IMR-90 (cell line): ENCODE data around the gene HMGXB3. TPM values are rescaled to one million over a fixed set of nuclear protein-coding genes. Genes with fewer than 3 reads are reported as not detected.

ENCODE experiments used
- ATAC-seq: fragments of 200-7000 bp; cut with Tn5 transposase; 2 replicates; pipeline ENCODE4 v1.9.1; 2020; ENCODE audit warnings: low read depth, mild to moderate bottlenecking, moderate library complexity
- BruUV-seq: library from RNA; stranded (reverse); fragments of 400-500 nt; replicated peaks from 2 replicates; lab custom pipeline; 2021; lab: Mats Ljungman, UMichigan
- CTCF ChIA-PET: fragments of 300-600 bp; formaldehyde crosslinking; extraction: SDS; loops from one replicate; lab custom pipeline; 2021; ENCODE audit warnings: antibody characterized with exemption; lab: Yijun Ruan, JAX
- POLR2A ChIA-PET: fragments of 300-600 bp; sonication (Branson Sonifier 250); formaldehyde crosslinking; loops from one replicate; lab custom pipeline; 2022; ENCODE audit warnings: antibody characterized with exemption; ENCODE audit not compliant: unreplicated experiment; lab: Charles Lee
- DNase-seq: peaks from one replicate; pipeline ENCODE4 v3.0.0; 2013
- H2AFZ ChIP-seq: replicated peaks from 2 replicates; pipeline ENCODE3; 2013; ENCODE audit warnings: low read length, mild to moderate bottlenecking; ENCODE audit not compliant: poor library complexity
- H2AK5ac ChIP-seq: 2 replicates; pipeline ENCODE4 v1.6.1; 2013; ENCODE audit warnings: low read depth, low read length, inconsistent platforms
- H2AK9ac ChIP-seq: replicated peaks from 2 replicates; pipeline ENCODE3; 2013; ENCODE audit warnings: mild to moderate bottlenecking, low read depth, low read length, moderate library complexity; ENCODE audit not compliant: poor library complexity
- H2BK120ac ChIP-seq: 2 replicates; pipeline ENCODE4 v1.6.1; 2013; ENCODE audit warnings: low read depth, low read length, inconsistent platforms
- H2BK15ac ChIP-seq: 3 replicates; pipeline ENCODE4 v1.6.1; 2013; ENCODE audit warnings: low read depth, low read length, inconsistent platforms
- H2BK20ac ChIP-seq: 2 replicates; pipeline ENCODE4 v1.6.1; 2013; ENCODE audit warnings: low read depth, mild to moderate bottlenecking, inconsistent platforms, low read length, moderate library complexity
- H2BK5ac ChIP-seq: 2 replicates; pipeline ENCODE4 v1.6.1; 2013; ENCODE audit warnings: mild to moderate bottlenecking, low read depth, low read length, inconsistent platforms; ENCODE audit not compliant: poor library complexity, severe bottlenecking
- H3K14ac ChIP-seq: replicated peaks from 2 replicates; pipeline ENCODE4 v1.6.1; 2013; ENCODE audit warnings: low read depth, low read length, inconsistent platforms
- H3K18ac ChIP-seq: 2 replicates; pipeline ENCODE4 v1.6.1; 2013; ENCODE audit warnings: low read depth, low read length, control low read depth
- H3K23ac ChIP-seq: 2 replicates; pipeline ENCODE4 v1.6.1; 2013; ENCODE audit warnings: low read depth, low read length, inconsistent platforms
- H3K27ac ChIP-seq: 2 replicates; pipeline ENCODE4 v1.5.1; 2013; ENCODE audit warnings: mild to moderate bottlenecking, control low read depth, low read length; ENCODE audit not compliant: insufficient read depth
- H3K27me3 ChIP-seq: 2 replicates; pipeline ENCODE4 v1.6.1; 2013; ENCODE audit warnings: low read length; ENCODE audit not compliant: control insufficient read depth, insufficient read depth
- H3K36me3 ChIP-seq: 2 replicates; pipeline ENCODE4 v1.6.1; 2013; ENCODE audit warnings: low read length, mixed read lengths; ENCODE audit not compliant: control insufficient read depth, insufficient read depth
- H3K4ac ChIP-seq: 2 replicates; pipeline ENCODE4 v1.6.1; 2013; ENCODE audit warnings: low read depth, low read length, inconsistent platforms
- H3K4me1 ChIP-seq: 2 replicates; pipeline ENCODE4 v1.6.1; 2013; ENCODE audit warnings: low read length, mixed read lengths; ENCODE audit not compliant: control insufficient read depth, insufficient read depth
- H3K4me2 ChIP-seq: 2 replicates; pipeline ENCODE4 v1.6.1; 2013; ENCODE audit warnings: low read depth, mild to moderate bottlenecking, control low read depth, low read length, moderate library complexity
- H3K4me3 ChIP-seq: 2 replicates; pipeline ENCODE4 v1.5.1; 2013; ENCODE audit warnings: low read depth, mild to moderate bottlenecking, control low read depth, low read length, moderate library complexity; ENCODE audit not compliant: insufficient read depth
- H3K56ac ChIP-seq: 2 replicates; pipeline ENCODE4 v1.6.1; 2013; ENCODE audit warnings: low read length, inconsistent platforms; ENCODE audit not compliant: insufficient read depth; ENCODE audit errors: extremely low read depth
- H3K79me1 ChIP-seq, 2 experiments: 2 replicates each; pipeline ENCODE4 v1.6.1; 2013; ENCODE audit warnings: low read length in 2 of 2, inconsistent platforms in 1 of 2, low read depth in 1 of 2
- H3K9ac ChIP-seq: 2 replicates; pipeline ENCODE4 v1.6.1; 2013; ENCODE audit warnings: low read depth, low read length, control low read depth
- H3K9me1 ChIP-seq: 2 replicates; pipeline ENCODE4 v1.6.1; 2013; ENCODE audit warnings: low read length, inconsistent platforms; ENCODE audit not compliant: insufficient read depth
- H3K9me3 ChIP-seq: 2 replicates; pipeline ENCODE4 v1.6.1; 2013; ENCODE audit warnings: low read length; ENCODE audit not compliant: control insufficient read depth, insufficient read depth
- H4K20me1 ChIP-seq: 2 replicates; pipeline ENCODE4 v1.6.1; 2013; ENCODE audit warnings: low read length, inconsistent platforms; ENCODE audit not compliant: insufficient read depth
- H4K5ac ChIP-seq: 2 replicates; pipeline ENCODE4 v1.6.1; 2013; ENCODE audit warnings: mild to moderate bottlenecking, low read depth, low read length, control low read depth
- H4K8ac ChIP-seq, 2 experiments: 2 replicates each; pipeline ENCODE4 v1.6.1; 2013; ENCODE audit warnings: low read depth in 2 of 2, low read length in 2 of 2, control low read depth in 1 of 2, inconsistent platforms in 1 of 2
- H4K91ac ChIP-seq: 2 replicates; pipeline ENCODE4 v1.6.1; 2013; ENCODE audit warnings: low read depth, low read length, inconsistent platforms; ENCODE audit not compliant: insufficient read depth
- BHLHE40 ChIP-seq: fragments of 150-350 bp; IDR thresholded peaks from 2 replicates; pipeline ENCODE4 v1.6.1; 2016; ENCODE audit warnings: mild to moderate bottlenecking, low read depth, low read length
- CTCF ChIP-seq: conservative IDR thresholded peaks from 2 replicates; pipeline ENCODE4 v1.5.1; 2012; ENCODE audit warnings: mild to moderate bottlenecking, low read depth, low read length, improper control_type of control experiment
- ELK1 ChIP-seq: fragments of 150-350 bp; IDR thresholded peaks from 2 replicates; pipeline ENCODE4 v1.6.1; 2016; ENCODE audit warnings: low read depth, mild to moderate bottlenecking, low read length, moderate library complexity, borderline replicate concordance
- FOS ChIP-seq: fragments of 150-350 bp; IDR thresholded peaks from 2 replicates; pipeline ENCODE4 v1.6.1; 2016; ENCODE audit warnings: low read depth, low read length
- MAFK ChIP-seq: IDR thresholded peaks from 2 replicates; pipeline ENCODE4 v1.6.1; 2012; ENCODE audit warnings: low read depth, low read length, improper control_type of control experiment
- MAZ ChIP-seq: IDR thresholded peaks from 2 replicates; pipeline ENCODE4 v1.6.1; 2012; ENCODE audit warnings: low read depth, mild to moderate bottlenecking, low read length, improper control_type of control experiment, moderate library complexity, borderline replicate concordance
- MXI1 ChIP-seq: IDR thresholded peaks from 2 replicates; pipeline ENCODE4 v1.6.1; 2012; ENCODE audit warnings: low read depth, mild to moderate bottlenecking, low read length, moderate library complexity, borderline replicate concordance
- NFE2L2 ChIP-seq: fragments of 150-350 bp; IDR thresholded peaks from 2 replicates; pipeline ENCODE4 v1.6.1; 2016; ENCODE audit warnings: low read depth, mild to moderate bottlenecking, low read length
- POLR2A ChIP-seq: IDR thresholded peaks from 2 replicates; pipeline ENCODE4 v1.6.1; 2012; ENCODE audit warnings: mild to moderate bottlenecking, low read depth, low read length
- RAD21 ChIP-seq: IDR thresholded peaks from 2 replicates; pipeline ENCODE4 v1.6.1; 2012; ENCODE audit warnings: low read length, improper control_type of control experiment
- RCOR1 ChIP-seq: IDR thresholded peaks from 2 replicates; pipeline ENCODE4 v1.6.1; 2012; ENCODE audit warnings: mild to moderate bottlenecking, low read length, improper control_type of control experiment; ENCODE audit not compliant: insufficient replicate concordance
- RFX5 ChIP-seq: IDR thresholded peaks from 2 replicates; pipeline ENCODE4 v1.8.0; 2012; ENCODE audit warnings: low read depth, mild to moderate bottlenecking, low read length, moderate library complexity
- SMC3 ChIP-seq: fragments of 150-350 bp; IDR thresholded peaks from 2 replicates; pipeline ENCODE4 v1.6.1; 2016; ENCODE audit warnings: low read depth, mild to moderate bottlenecking, antibody characterized with exemption, low read length, moderate library complexity
- USF2 ChIP-seq: fragments of 150-350 bp; IDR thresholded peaks from 2 replicates; pipeline ENCODE4 v1.6.1; 2017; ENCODE audit warnings: mild to moderate bottlenecking, antibody characterized with exemption, low read length, low read depth
- WGBS, 2 experiments: methylation state at CpG; one replicate each; pipeline versions ENCODE4 v1.1.5 to v1.1.7; 2013; ENCODE audit warnings: missing lambda C conversion rate in 2 of 2; ENCODE audit not compliant: insufficient read length in 1 of 2; ENCODE audit errors: extremely low coverage in 2 of 2; 5-methylcytosine and 5-hydroxymethylcytosine counted together
- dilution Hi-C: fragments of 300-500 bp; cut with HindIII; formaldehyde crosslinking; loops from one replicate; pipeline ENCODE4 v1.14.3; 2018; ENCODE audit warnings: low sequenced_read_pairs; ENCODE audit not compliant: unreplicated experiment
- in situ Hi-C: fragments of 300-500 bp; cut with MboI; formaldehyde crosslinking; loops from 3 replicates; pipeline ENCODE4 v1.14.3; 2019; ENCODE audit warnings: low sequenced_read_pairs, inconsistent platforms, mixed read lengths
- intact Hi-C: fragments of 100-400 bp; cut with micrococcal nuclease; formaldehyde crosslinking; loops from 2 replicates; pipeline ENCODE4 v1.10.0; 2022
- polyA plus RNA-seq, 3 experiments: library from polyadenylated mRNA; depleted of rRNA; stranded (reverse); fragments of >200 nt; gene quantifications; 2 replicates each; pipeline ENCODE4 v1.2.3, GENCODE V29; 2012; ENCODE audit warnings: low replicate concordance in 1 of 3
- total RNA-seq: library from RNA; depleted of rRNA; stranded (reverse); fragments of >200 nt; gene quantifications from 2 replicates; pipeline ENCODE4 v1.2.3, GENCODE V29; 2012

HMGXB3 gene
- total and polyA plus RNA-seq, 2 of the 4 experiments (the other 2 are of a cell fraction), result 27.6 to 30.6 TPM

- Histone ChIP-seq H2AK9ac (no peak overlapping the region), H3K4me2 (no peak overlapping the region), H3K36me3 (no peaks in the 10 kb centered on the region), H3K9ac (no peak overlapping the region), H3K4ac (no peak overlapping the region), H2BK15ac (no peak overlapping the region), H2AK5ac (no peak overlapping the region), H4K20me1 (no peaks in the 10 kb centered on the region), H3K23ac (no peak overlapping the region), H3K14ac (no peak overlapping the region), H3K27ac (no peak overlapping the region), H3K56ac (no peak overlapping the region), H3K4me3 (no peak overlapping the region), H3K27me3 (no peaks in the 10 kb centered on the region), H2BK5ac (no peak overlapping the region), H3K4me1 (no peaks in the 10 kb centered on the region), H2BK120ac (no peak overlapping the region), H4K8ac (no peak overlapping the region), H3K9me1 (0 out of 2 replicates have a peak, but pooled peaks cover under 1% of the 10 kb centered on the region), H3K79me1 (peaks cover 0 to 11% of the 10 kb centered on the region in 2 experiments; a peak in 2 of 4 replicates), H2BK20ac (no peak overlapping the region), H4K5ac (no peak overlapping the region), H4K91ac (no peak overlapping the region), H3K18ac (no peak overlapping the region), H2AFZ (no peak overlapping the region), H3K9me3 (no peaks in the 10 kb centered on the region)
- POLR2A ChIA-PET, result interaction anchor here (0.6 kb wide), 1 partner anchor 9 kb away, joined by 6 read pairs; no protein-coding TSS in a partner anchor
- 76% methylated on average over 3 of the region's 3 CpGs; no CpG with 5 or more reads in 1 of the 2 experiments for WGBS, 2 experiments
- in situ Hi-C loops (no loop called here), intact Hi-C loops (no loop called here), dilution Hi-C loops (no loop called here)
- no peak for DNase-seq
- CTCF ChIA-PET, result interaction anchor here (0.7 to 1.5 kb wide), 3 partner anchors 24 to 133 kb away, joined by 3 to 4 read pairs (median 3); no protein-coding TSS in a partner anchor
- no peak for TF ChIP-seq MAZ
- no peak for TF ChIP-seq RAD21
- TF ChIP-seq CTCF, result no peak
- TF ChIP-seq MAFK, result no peak
- TF ChIP-seq RFX5, result no peak
- no peak for TF ChIP-seq SMC3
- TF ChIP-seq POLR2A, result no peak
- TF ChIP-seq MXI1, result no peak
- no peak for TF ChIP-seq ELK1
- no peak for TF ChIP-seq BHLHE40
- no peak for TF ChIP-seq USF2
- no peak for TF ChIP-seq RCOR1
- no peak for TF ChIP-seq NFE2L2
- TF ChIP-seq FOS, result no peak
- ATAC-seq, result no peak
- BruUV-seq, result no TSS peak
Observed at GRCh38 chr5:149966946-149967345, 33.6 kb upstream of the HMGXB3 start.
